Stimulated activated CD8-positive, alpha-beta memory T cell treated with anti-CD3 and anti-CD28 coated beads, Interleukin-4, amount 100 ng/mL, for 48 hours (primary cell): ENCODE results near the gene SHMT1.
A peak's percentile ranks its signal among the peaks of the same experiment; 100 is the strongest.
"Not testable (repeated sequence)": the region's sequence is repeated elsewhere in the genome, so short reads cannot be mapped to it uniquely, and the experiment has no call there.

Experiments
- DNase-seq: peaks from one replicate; pipeline ENCODE4 v3.0.0-alpha.2; 2020

SHMT1 gene

GRCh38 chr17:18377437-18378204 lies 14.3 kb upstream of the SHMT1 start, which contains the start of gene EVPLL:
Gene EVPLL, plus strand, starts transcription at chr17:18377778. Its CDS starts 3,160 bp downstream, at chr17:18380938.
- no peak for DNase-seq

- no peak for DNase-seq
Measured at GRCh38 chr17:18374216-18374615, 10.9 kb upstream of the SHMT1 start.

- DNase-seq: peak; percentile 33
Measured at GRCh38 chr17:18373181-18373580, 9.8 kb upstream of the SHMT1 start.

- no peak for DNase-seq
Measured at GRCh38 chr17:18371455-18371854, 8.1 kb upstream of the SHMT1 start.

GRCh38 chr17:18370761-18371160 lies 7.4 kb upstream of the SHMT1 start:
- DNase-seq: no peak

GRCh38 chr17:18368946-18369345 lies 5.6 kb upstream of the SHMT1 start:
- no peak for DNase-seq

- no peak for DNase-seq
Measured at GRCh38 chr17:18364166-18364565, 816 bp upstream of the SHMT1 start.

GRCh38 chr17:18362698-18363100 lies 651 bp downstream of the SHMT1 start:
- DNase-seq: peak; percentile 43

GRCh38 chr17:18361837-18362697 lies 1.3 kb downstream of the SHMT1 start:
- no peak for DNase-seq

- no peak for DNase-seq
Measured at GRCh38 chr17:18360518-18360917, 2.8 kb downstream of the SHMT1 start.

GRCh38 chr17:18356624-18357023 lies 6.7 kb downstream of the SHMT1 start:
- DNase-seq: no peak

GRCh38 chr17:18353541-18353940 lies 9.8 kb downstream of the SHMT1 start:
- DNase-seq: no peak

GRCh38 chr17:18344021-18344420 lies 19.3 kb downstream of the SHMT1 start:
- no peak for DNase-seq

GRCh38 chr17:18339933-18340332 lies 23.4 kb downstream of the SHMT1 start:
- DNase-seq: no peak

- DNase-seq: not testable (repeated sequence)
Measured at GRCh38 chr17:18338158-18338557, 25.2 kb downstream of the SHMT1 start.

- DNase-seq: no peak
Measured at GRCh38 chr17:18332909-18333489, 30.4 kb downstream of the SHMT1 start.

GRCh38 chr17:18331879-18332278 lies 31.5 kb downstream of the SHMT1 start:
- no peak for DNase-seq

- DNase-seq: no peak
Measured at GRCh38 chr17:18328643-18329204, 34.6 kb downstream of the SHMT1 start.

GRCh38 chr17:18327556-18327955 lies 35.8 kb downstream of the SHMT1 start:
- no peak for DNase-seq

- DNase-seq: no peak
Measured at GRCh38 chr17:18327093-18327492, 36.3 kb downstream of the SHMT1 start.

GRCh38 chr17:18326572-18326971 lies 36.8 kb downstream of the SHMT1 start:
- no peak for DNase-seq

- no peak for DNase-seq
Measured at GRCh38 chr17:18326039-18326438, 37.3 kb downstream of the SHMT1 start.
